SK-N-DZ (cell line): ENCODE results near the gene DHFR.
"Not testable (repeated sequence)": the region's sequence is repeated elsewhere in the genome, so short reads cannot be mapped to it uniquely, and the experiment has no call there.

ENCODE experiments used
- DNase-seq: peaks from one replicate; pipeline ENCODE4 v3.0.0-alpha.2; 2015; ENCODE audit warnings: low spot score
- small RNA-seq, 2 experiments: library from RNA; depleted of rRNA; stranded (forward); fragments of <200 nt; gene quantifications; one replicate each; pipeline ENCODE3, GENCODE V24; 2014

Gene DHFR

DNA sequence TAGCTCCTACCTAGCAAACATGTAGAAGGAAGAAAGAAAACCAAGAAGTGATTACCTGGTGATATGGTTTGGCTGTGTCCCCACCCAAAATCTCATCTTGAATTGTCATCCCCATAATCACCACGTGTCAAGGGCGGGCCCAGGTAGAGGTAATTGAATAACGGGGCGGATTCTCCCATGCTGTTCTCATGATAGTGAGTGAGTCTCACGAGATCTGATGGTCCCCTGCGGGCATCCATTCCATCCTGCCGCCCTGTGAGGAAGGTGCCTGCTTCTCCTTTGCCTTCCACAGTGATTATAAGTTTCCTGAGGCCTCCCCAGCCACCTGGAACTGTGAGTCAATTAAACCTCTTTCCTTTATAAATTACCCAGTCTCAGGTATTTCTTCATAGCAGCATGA, 57.3 kb downstream of the DHFR start:
- DNase-seq, result no peak

DNA sequence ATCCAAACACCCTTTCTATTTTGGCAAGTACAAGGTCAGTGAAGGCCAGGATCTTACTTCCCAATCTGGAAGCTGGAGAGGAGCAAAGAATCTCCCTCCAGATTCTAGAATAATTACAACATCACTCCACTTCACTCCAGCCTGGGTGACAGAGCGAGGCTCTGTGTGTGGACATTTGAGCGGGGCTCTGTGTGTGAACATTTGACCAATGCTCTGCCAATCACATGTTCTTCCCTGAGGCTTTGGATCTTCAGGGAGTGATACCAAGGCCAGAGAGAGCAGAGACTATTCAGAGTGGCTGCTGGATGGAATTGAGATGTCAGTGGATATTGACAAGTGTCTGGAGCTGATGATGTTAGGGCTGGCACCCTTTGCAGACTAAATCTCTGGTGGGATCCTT, 60.0 kb downstream of the DHFR start:
- DNase-seq, result no peak

DNA sequence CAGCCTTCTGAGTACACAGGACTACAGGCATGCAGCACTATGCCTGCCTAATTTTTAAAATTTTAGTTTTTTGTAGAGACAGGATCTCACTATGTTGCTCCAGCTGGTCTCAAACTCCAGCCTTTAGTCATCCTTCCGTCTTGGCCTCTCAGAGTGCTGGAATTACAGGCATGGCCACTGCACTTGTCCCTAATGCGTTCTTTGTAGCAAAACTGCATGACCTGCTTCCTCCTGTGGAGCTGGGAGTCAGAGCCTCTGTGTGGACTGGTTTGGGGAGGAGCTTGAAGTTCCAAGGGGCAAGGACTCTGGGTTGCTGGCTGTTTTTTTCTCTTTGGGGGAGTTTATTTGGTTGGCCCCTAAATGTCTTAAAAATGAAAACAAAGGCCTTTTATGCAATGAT, 62.0 kb downstream of the DHFR start:
- no peak for DNase-seq

DNA sequence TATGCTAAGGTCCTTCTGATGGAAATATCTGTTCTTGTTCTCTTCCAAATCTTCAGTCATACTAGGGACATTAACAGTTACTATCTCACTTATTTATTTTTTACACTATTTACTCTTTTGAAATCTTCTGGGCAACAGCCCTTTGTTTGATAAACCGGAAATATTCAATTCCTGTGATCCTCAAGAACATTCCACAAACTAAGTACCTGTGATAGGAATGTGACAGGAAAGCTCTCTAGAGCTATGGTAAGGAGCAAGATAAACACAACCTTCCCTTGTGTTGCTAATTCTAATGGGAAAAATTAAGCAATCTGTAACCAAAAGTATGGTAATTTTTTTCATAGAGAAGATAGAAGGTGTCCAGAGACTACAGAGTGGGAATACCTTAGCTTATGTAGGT, 62.7 kb downstream of the DHFR start:
- DNase-seq, result no peak

DNA sequence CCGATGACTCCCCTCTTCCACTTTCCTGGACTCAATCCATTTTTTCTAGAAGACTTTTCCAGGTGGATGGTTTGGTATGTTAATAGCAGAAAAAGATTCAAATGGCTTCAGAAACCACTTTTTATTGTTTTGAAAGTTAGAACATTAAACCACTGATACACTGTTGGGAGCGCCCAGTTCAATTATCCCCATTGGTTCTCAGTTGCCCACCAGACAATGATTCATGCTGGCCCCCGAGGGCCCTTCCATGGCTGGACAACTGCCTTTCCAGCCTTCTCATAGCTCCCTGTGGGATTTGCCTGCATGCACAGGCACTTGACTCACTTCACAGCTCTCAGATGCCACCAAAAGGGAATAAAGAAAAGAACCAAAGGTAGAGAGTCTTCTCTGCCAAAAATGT, 63.4 kb downstream of the DHFR start:
- no peak for DNase-seq

DNA sequence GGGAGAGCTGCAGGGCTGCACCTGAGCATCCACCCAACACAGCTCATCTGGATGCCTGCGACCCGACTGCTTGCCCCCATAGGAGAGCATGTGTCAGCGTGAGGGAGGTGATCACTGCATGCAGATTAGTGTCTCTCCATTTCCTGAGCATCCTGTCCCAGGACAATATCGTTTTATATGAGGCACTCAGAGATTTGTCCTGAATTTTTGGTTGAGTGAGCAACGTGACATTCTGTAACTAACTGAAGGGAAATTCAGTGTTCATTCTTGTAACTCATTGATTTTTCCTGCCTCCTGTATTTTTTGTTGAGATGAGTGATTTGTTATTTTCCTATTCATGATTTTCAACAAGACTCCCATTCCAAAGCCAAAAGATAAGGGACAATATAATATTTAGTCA, 64.0 kb downstream of the DHFR start:
- no peak for DNase-seq

DNA sequence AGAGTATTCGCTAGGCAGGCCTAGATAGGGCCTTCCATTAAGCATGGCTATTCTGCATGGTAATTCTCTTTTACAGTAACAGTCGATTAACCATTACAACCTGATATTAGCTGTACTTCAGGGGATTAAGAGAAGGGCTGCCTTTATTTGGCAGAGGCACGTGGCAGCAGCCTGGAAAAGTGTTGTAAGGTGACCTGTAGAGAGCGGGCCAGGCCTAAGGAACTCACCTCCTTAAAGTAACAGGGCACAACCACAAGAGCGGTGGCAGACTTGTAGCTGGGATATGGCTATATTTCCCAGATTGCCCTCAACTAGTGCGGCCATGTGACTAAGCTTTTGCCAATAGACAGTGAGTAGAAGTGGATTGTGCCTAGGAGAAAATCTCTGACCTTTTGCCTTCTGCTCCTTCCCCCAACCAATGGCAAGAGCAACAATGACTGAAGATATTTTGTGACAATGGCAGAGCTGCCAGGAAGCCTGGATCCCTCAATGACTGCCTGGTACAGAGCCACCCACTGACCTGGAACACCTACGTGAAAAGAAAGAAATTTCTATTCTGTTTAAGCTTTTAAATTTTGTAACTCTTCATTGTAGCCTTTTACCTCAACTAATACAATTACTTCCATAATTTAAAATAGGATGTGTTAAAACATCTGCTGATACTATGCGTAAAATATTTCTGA, 65.8 kb downstream of the DHFR start:
- DNase-seq, result no peak

DNA sequence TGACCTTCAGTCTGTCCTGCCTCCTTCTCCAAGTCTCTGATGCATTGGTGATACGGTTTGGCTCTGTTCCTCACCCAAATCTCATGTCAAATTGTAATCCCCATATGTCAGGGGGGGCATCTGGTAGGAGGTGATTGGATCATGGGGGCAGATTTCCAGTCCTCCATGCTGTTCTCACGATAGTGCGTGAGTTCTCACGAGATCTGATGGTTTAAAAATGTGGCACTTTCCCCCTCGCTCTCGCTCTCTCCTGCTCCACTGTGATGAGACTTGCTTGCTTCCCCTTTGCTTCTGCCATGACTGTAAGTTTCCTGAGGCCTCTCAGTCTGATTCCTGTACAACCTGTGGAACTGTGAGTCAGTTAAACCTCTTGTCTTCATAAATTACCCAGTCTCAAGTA, 70.0 kb downstream of the DHFR start:
- DNase-seq, result no peak

DNA sequence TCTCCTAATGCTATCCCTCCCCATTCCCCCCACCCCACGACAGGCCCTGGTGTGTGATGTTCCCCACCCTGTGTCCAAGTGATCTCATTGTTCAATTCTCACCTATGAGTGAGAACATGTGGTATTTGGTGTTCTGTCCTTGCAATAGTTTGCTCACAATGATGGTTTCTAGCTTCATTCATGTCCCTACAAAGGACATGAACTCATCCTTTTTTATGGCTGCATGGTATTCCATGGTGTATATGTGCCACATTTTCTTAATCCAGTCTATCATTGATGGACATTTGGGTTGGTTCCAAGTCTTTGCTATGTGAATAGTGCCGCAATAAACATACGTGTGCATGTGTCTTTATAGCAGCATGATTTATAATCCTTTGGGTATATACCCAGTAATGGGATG, 74.5 kb downstream of the DHFR start:
- not testable (repeated sequence) for DNase-seq

DNA sequence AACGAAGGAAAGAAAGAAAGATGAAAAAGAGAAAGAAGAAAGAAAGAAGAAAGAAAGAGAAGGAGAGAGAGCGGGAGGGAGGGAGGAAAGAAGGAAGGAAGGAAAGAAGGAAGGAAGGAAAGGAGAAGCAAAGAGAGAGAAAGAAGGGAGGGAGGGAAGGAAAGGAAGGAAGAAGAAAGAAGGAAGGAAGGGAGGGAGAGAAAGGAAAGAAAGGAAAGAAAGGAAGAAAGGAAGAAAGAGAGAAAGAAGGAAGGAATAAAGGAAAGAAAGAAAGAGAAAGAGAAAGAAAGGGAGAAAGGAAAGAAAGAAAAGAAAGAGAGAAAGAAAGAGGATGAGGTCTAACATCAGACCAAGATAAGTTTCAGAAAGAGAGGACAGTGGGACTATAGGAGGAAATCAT, 75.7 kb downstream of the DHFR start:
- DNase-seq, result no peak

DNA sequence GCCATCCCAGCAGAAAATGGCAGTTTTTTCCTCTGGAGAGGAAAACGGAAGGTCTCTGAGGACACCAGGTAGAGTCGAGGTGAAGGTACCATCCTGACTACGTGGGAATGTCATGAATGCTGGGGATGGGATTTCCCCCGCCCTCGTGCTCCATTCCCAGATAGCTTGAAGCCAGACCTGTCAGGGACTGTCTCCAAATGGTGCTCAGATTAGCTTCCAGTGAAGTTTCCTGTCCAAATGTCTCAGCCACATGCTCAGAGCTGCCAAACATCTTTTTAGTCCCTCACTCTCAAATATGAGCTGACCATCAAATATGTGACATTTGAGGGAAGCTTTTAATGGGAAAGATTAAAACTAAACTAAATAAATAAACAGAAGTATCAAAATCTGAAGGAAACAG, 77.1 kb downstream of the DHFR start:
- DNase-seq, result no peak

DNA sequence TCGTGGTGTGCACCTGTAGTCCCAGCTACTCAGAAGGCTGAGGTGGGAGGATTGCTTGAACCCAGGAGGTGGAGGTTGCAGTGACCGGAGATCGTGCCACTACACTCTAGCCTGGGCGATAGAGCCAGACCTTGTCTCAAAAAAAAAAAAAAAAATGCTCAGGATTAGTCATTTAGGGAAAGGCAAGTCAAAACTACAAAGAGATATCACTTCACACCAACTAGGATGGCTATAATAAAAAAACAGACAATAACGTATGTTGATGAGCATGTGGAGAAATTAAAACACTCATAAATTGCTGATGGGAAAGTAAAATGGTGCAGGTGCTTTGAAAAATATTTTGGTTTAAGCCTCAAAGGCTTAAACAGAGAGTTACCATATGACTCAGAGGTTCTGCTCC, 78.4 kb downstream of the DHFR start:
- DNase-seq, result no peak

Small RNAs within 50 kb of the gene (small RNA-seq; reads per million reads assigned to genes)
- gene DBIP2 (0 to 0.04 reads per million in 2 experiments), gene MTRNR2L2 (0 reads per million in 2 experiments)
